Hepatocyte (in vitro differentiated cells): Measurements from ENCODE around the gene SKP1. TPM values are rescaled to one million over a fixed set of nuclear protein-coding genes. Genes with fewer than 3 reads are reported as not detected.

Source experiments
- DNase-seq: peaks from one replicate; pipeline ENCODE4 v3.0.0-alpha.2; 2016; ENCODE audit warnings: low spot score
- H2AFZ ChIP-seq: fragments of 200-600 bp; sonication (generic); 2 replicates; pipeline ENCODE4 v1.6.0; 2016; ENCODE audit warnings: antibody characterized with exemption, mild to moderate bottlenecking
- H3K27ac ChIP-seq: fragments of 200-600 bp; sonication (generic); 2 replicates; pipeline ENCODE4 v1.5.1; 2016; ENCODE audit warnings: mild to moderate bottlenecking
- H3K27me3 ChIP-seq: fragments of 200-600 bp; sonication (generic); 2 replicates; pipeline ENCODE4 v1.6.1; 2016
- H3K36me3 ChIP-seq: fragments of 200-600 bp; sonication (generic); replicated peaks from 2 replicates; pipeline ENCODE4 v1.5.1; 2016; ENCODE audit warnings: low read depth; ENCODE audit not compliant: insufficient read depth
- H3K4me1 ChIP-seq: fragments of 200-600 bp; sonication (generic); 2 replicates; pipeline ENCODE4 v1.5.1; 2016; ENCODE audit warnings: mild to moderate bottlenecking, moderate library complexity; ENCODE audit not compliant: insufficient read depth
- H3K4me2 ChIP-seq: fragments of 200-600 bp; sonication (generic); 2 replicates; pipeline ENCODE4 v1.6.0; 2016
- H3K4me3 ChIP-seq: fragments of 200-600 bp; sonication (generic); 2 replicates; pipeline ENCODE4 v1.5.1; 2016; ENCODE audit warnings: mild to moderate bottlenecking
- H3K79me2 ChIP-seq: fragments of 200-600 bp; sonication (generic); 2 replicates; pipeline ENCODE4 v1.6.0; 2017; ENCODE audit warnings: mild to moderate bottlenecking
- H3K9me2 ChIP-seq: fragments of 200-600 bp; sonication (generic); replicated peaks from 2 replicates; pipeline ENCODE4 v1.6.0; 2017; ENCODE audit warnings: mild to moderate bottlenecking; ENCODE audit not compliant: insufficient read depth
- H3K9me3 ChIP-seq: fragments of 200-600 bp; sonication (generic); 2 replicates; pipeline ENCODE4 v1.5.1; 2016; ENCODE audit warnings: low read depth, mild to moderate bottlenecking
- H4K20me1 ChIP-seq: fragments of 200-600 bp; sonication (generic); 2 replicates; pipeline ENCODE4 v1.6.0; 2016; ENCODE audit warnings: mild to moderate bottlenecking; ENCODE audit not compliant: insufficient read depth, poor library complexity, severe bottlenecking
- EZH2 ChIP-seq: fragments of 200-600 bp; sonication (generic); IDR thresholded peaks from 2 replicates; pipeline ENCODE4 v1.6.1; 2016; ENCODE audit warnings: antibody characterized with exemption, mild to moderate bottlenecking, borderline replicate concordance
- EZH2phosphoT487 ChIP-seq: fragments of 200-600 bp; sonication (generic); IDR thresholded peaks from one replicate; pipeline ENCODE4 v1.6.1; 2018; ENCODE audit warnings: antibody characterized with exemption, mild to moderate bottlenecking, low read depth, moderate library complexity; ENCODE audit not compliant: unreplicated experiment, severe bottlenecking
- WGBS: methylation state at CpG from one replicate; pipeline ENCODE4 v1.1.6; 2016; ENCODE audit warnings: low lambda C conversion rate; ENCODE audit errors: missing lambda C conversion rate; 5-methylcytosine and 5-hydroxymethylcytosine counted together
- polyA plus RNA-seq: library from polyadenylated mRNA; unstranded; fragments of >200 nt; fragmentation: Nextera tagmentation; extraction: Ambion mirVana; gene quantifications from 2 replicates; pipeline ENCODE4 v1.2.1, GENCODE V29; 2016
- total RNA-seq: library from RNA; depleted of rRNA; stranded (reverse); fragments of >200 nt; gene quantifications from 2 replicates; pipeline ENCODE4 v1.2.3, GENCODE V29; 2014
- TF ChIP-seq, protein P1 (sequence below): fragments of 200-600 bp; sonication (generic); IDR thresholded peaks from 2 replicates; pipeline ENCODE4 v1.5.1; 2016; ENCODE audit warnings: antibody characterized with exemption, mild to moderate bottlenecking; ENCODE audit not compliant: poor library complexity

The SKP1 gene
- total and polyA plus RNA-seq, 2 experiments from 2014 or later: 543 to 723 TPM

DNA sequence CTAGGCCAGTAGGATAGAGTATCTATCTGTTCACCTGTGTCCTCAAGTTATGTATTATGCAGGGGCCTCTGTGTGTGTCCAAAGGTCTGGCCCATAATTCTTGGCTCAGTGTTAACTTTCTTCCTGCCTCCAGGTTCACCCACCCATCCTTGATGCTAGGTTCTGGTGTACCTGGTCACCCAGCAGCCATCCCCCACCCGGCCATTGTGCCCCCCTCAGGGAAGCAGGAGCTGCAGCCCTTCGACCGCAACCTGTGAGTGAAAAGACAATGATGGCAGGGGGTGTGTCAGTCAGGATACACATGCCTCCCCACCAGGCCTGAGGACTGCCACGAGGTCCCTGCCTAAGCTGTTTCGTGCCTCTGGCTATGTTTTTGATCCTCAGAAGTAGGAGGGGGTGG lies 34.7 kb downstream of the SKP1 start:
- Histone ChIP-seq H3K4me3 (no peak overlapping the region), H3K79me2 (peaks cover 46% of the 10 kb centered on the region), H3K27ac (peak overlapping the region; percentile 63), H3K27me3 (no peaks in the 10 kb centered on the region), H3K4me2 (peak overlapping the region; percentile 37), H2AFZ (no peak overlapping the region), H3K36me3 (no peaks in the 10 kb centered on the region), H4K20me1 (peaks cover 37% of the 10 kb centered on the region), H3K4me1 (peaks cover 19% of the 10 kb centered on the region), H3K9me3 (no peaks in the 10 kb centered on the region), H3K9me2 (no peaks in the 10 kb centered on the region)
- TF ChIP-seq EZH2phosphoT487 (no peak), EZH2 (no peak)
- TF ChIP-seq, protein P1, sequence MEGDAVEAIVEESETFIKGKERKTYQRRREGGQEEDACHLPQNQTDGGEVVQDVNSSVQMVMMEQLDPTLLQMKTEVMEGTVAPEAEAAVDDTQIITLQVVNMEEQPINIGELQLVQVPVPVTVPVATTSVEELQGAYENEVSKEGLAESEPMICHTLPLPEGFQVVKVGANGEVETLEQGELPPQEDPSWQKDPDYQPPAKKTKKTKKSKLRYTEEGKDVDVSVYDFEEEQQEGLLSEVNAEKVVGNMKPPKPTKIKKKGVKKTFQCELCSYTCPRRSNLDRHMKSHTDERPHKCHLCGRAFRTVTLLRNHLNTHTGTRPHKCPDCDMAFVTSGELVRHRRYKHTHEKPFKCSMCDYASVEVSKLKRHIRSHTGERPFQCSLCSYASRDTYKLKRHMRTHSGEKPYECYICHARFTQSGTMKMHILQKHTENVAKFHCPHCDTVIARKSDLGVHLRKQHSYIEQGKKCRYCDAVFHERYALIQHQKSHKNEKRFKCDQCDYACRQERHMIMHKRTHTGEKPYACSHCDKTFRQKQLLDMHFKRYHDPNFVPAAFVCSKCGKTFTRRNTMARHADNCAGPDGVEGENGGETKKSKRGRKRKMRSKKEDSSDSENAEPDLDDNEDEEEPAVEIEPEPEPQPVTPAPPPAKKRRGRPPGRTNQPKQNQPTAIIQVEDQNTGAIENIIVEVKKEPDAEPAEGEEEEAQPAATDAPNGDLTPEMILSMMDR: no peak
- peak; percentile 26 for DNase-seq
- 73% methylated on average over 5 of the region's 5 CpGs for WGBS

DNA sequence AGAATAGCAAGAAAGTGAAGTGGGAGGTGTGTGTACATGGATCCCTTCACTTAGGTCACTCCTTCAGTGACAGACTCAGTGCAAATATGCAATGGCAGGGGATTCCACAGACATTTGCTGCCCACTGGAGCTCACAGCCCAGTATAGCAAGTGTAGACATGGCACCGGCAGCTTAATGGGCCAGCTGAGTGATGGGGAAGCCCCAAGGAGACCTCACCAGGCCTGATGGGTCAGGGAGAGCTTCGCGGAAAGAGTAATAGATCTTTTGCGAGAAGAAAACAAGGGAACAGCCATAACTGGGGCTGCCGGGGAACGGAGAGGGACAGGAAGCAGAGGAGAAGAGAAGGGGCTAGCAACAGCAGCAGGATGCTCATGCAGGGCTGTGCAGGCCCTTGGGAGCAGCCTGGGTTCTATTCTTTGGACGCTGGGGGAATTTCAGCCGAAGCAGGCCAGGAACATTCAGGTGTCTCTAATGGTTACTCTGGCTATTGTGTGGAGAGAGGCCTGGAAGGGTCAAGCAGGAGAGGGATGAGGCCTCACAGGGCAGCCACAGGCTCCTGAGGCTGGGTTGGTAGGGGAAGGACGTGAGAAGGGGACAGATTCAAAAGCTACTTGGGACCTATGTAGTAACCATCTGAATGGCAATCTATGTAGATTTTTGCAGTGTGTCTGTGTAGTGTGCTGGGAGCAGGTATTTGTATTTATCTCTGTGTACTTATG lies 35.3 kb downstream of the SKP1 start:
- peaks cover 19% of the 10 kb centered on the region for H3K4me1 ChIP-seq
- no peak overlapping the region for H2AFZ ChIP-seq
- peaks cover 32% of the 10 kb centered on the region for H4K20me1 ChIP-seq
- H3K27me3 ChIP-seq: no peaks in the 10 kb centered on the region
- H3K27ac ChIP-seq: peak overlapping the region; percentile 63
- no peak overlapping the region for H3K4me2 ChIP-seq
- WGBS: 89% methylated on average over 9 of the region's 9 CpGs
- no peak for TF ChIP-seq EZH2
- TF ChIP-seq EZH2phosphoT487: no peak
- TF ChIP-seq, protein P1: no peak
- H3K36me3 ChIP-seq: no peaks in the 10 kb centered on the region
- no peaks in the 10 kb centered on the region for H3K9me2 ChIP-seq
- no peak overlapping the region for H3K4me3 ChIP-seq
- DNase-seq: no peak
- no peaks in the 10 kb centered on the region for H3K9me3 ChIP-seq
- peaks cover 43% of the 10 kb centered on the region for H3K79me2 ChIP-seq

DNA sequence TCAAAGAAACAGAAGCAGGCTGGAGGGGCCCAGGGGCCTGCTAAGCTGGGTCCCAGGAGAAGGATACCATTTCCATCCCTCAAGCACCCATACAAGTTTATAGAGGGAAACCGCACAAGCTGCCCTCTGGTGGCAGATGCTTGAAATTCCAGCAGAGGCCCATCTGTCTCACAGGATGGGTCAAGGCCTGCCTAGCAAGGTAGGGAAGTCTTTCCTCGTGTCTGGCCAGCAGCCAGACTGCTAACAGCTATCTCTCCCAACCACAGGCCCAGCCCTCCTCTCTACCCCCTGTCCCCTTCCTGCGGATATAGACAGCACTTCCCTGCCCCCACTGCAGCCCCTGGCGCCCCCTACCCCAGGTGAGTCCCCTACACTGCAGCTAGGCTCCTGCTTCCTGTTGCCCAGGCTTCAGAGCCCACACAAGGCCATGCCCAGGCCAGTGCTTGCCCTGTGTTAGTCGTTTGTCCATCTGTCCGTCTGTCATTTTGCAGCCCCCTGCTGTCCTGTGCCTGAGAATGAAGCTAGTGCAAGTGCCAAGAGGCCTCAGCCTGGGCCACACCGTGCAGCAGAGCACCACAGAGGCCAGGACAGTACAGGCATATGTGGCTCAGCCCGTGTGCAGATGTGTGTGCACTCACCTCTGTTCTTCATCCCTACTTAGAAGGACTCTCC lies 36.1 kb downstream of the SKP1 start:
- Histone ChIP-seq H3K36me3 (no peaks in the 10 kb centered on the region), H4K20me1 (peaks cover 26% of the 10 kb centered on the region), H2AFZ (no peak overlapping the region), H3K9me3 (no peaks in the 10 kb centered on the region), H3K4me1 (peaks cover 19% of the 10 kb centered on the region), H3K79me2 (peaks cover 39% of the 10 kb centered on the region), H3K27ac (peak overlapping the region; percentile 63), H3K27me3 (no peaks in the 10 kb centered on the region), H3K9me2 (no peaks in the 10 kb centered on the region), H3K4me3 (no peak overlapping the region), H3K4me2 (no peak overlapping the region)
- 68% methylated on average over 7 of the region's 8 CpGs for WGBS
- TF ChIP-seq EZH2phosphoT487: no peak
- TF ChIP-seq, protein P1: peak; percentile 71
- TF ChIP-seq EZH2: no peak
- peak; percentile 77 for DNase-seq
